K562 (cell line): ENCODE results near the gene MRPS6. TPM values are rescaled to one million over a fixed set of nuclear protein-coding genes. Genes with fewer than 3 reads are reported as not detected.

ENCODE experiments used
- GABPA ChIP-seq: fragments of 200-800 bp; sonication (Bioruptor generic); conservative IDR thresholded peaks from 2 replicates; pipeline ENCODE4 v1.6.1; 2016; ENCODE audit warnings: low read depth, missing genetic modification characterization, missing compliant biosample characterization
- HBP1 ChIP-seq: fragments of 450-650 bp; formaldehyde crosslinking; IDR thresholded peaks from 2 replicates; pipeline ENCODE4 v1.4.0; 2022; ENCODE audit warnings: missing genetic modification characterization
- KDM1A ChIP-seq, 2 experiments: fragments of 450-650 bp; IDR thresholded peaks; 2 replicates each; pipeline ENCODE4 v1.6.1; 2016; ENCODE audit warnings: mild to moderate bottlenecking in 2 of 2
- L3MBTL2 ChIP-seq: fragments of 450-650 bp; IDR thresholded peaks from 2 replicates; pipeline ENCODE4 v1.6.1; 2016; ENCODE audit warnings: mild to moderate bottlenecking, moderate library complexity
- RREB1 ChIP-seq: fragments of 250-450 bp; sonication (Bioruptor Pico); IDR thresholded peaks from 2 replicates; pipeline ENCODE4 v1.4.0; 2020
- SMARCC2 ChIP-seq: fragments of 450-650 bp; IDR thresholded peaks from 2 replicates; pipeline ENCODE4 v1.6.1; 2017; ENCODE audit warnings: antibody characterized with exemption, moderate library complexity, mild to moderate bottlenecking, low read depth
- SMARCE1 ChIP-seq: fragments of 450-650 bp; IDR thresholded peaks from 2 replicates; pipeline ENCODE4 v1.7.1; 2016; ENCODE audit warnings: mild to moderate bottlenecking
- SNIP1 ChIP-seq: fragments of 450-650 bp; IDR thresholded peaks from 2 replicates; pipeline ENCODE4 v1.7.1; 2017; ENCODE audit warnings: low read depth, mild to moderate bottlenecking
- SRSF9 ChIP-seq: fragments of 200-400 bp; formaldehyde crosslinking; IDR thresholded peaks from 2 replicates; pipeline ENCODE4 v1.6.1; 2017; ENCODE audit warnings: low read depth, low read length, borderline replicate concordance
- TARDBP ChIP-seq: fragments of 450-650 bp; IDR thresholded peaks from 2 replicates; pipeline ENCODE4 v1.6.1; 2016
- TRIM24 ChIP-seq, 2 experiments: fragments of 450-650 bp; IDR thresholded peaks; 2 replicates each; pipeline ENCODE4 v1.6.1; 2016
- XRCC4 ChIP-seq: IDR thresholded peaks from one replicate; pipeline ENCODE4 v1.6.1; 2011; ENCODE audit not compliant: insufficient read depth, insufficient read length; ENCODE audit errors: extremely low read depth
- ZBTB11 ChIP-seq, 3 experiments: fragments of 200-800 bp in 1 of 3; fragments of 250-450 bp in 1 of 3; fragments of 450-650 bp in 1 of 3; sonication (Bioruptor Pico) in 1 of 3; sonication (Bioruptor generic) in 1 of 3; formaldehyde crosslinking in 1 of 3; IDR thresholded peaks; 2 replicates each; pipeline versions ENCODE4 v1.6.1 to v1.8.0; 2016 to 2022; ENCODE audit warnings: mild to moderate bottlenecking in 2 of 3, missing genetic modification characterization in 2 of 3, missing compliant biosample characterization in 1 of 3, moderate library complexity in 1 of 3
- ZBTB8A ChIP-seq: fragments of 450-650 bp; IDR thresholded peaks from 2 replicates; pipeline ENCODE4 v1.6.1; 2018; ENCODE audit warnings: mild to moderate bottlenecking, moderate library complexity; ENCODE audit not compliant: partially characterized antibody
- ZFP30 ChIP-seq: fragments of 250-450 bp; sonication (Bioruptor Pico); IDR thresholded peaks from 2 replicates; pipeline ENCODE4 v1.8.0; 2022; ENCODE audit warnings: moderate library complexity, mild to moderate bottlenecking, inconsistent platforms, borderline replicate concordance
- ZNF134 ChIP-seq: fragments of 250-450 bp; sonication (Bioruptor Pico); conservative IDR thresholded peaks from 2 replicates; pipeline ENCODE4 v1.4.0; 2020
- ZNF316 ChIP-seq: fragments of 450-650 bp; IDR thresholded peaks from 2 replicates; pipeline ENCODE4 v1.6.1; 2016
- ZNF41 ChIP-seq: fragments of 250-450 bp; sonication (Bioruptor Pico); conservative IDR thresholded peaks from 2 replicates; pipeline ENCODE4 v1.4.0; 2020; ENCODE audit warnings: mild to moderate bottlenecking
- ZNF699 ChIP-seq: fragments of 250-450 bp; sonication (Bioruptor Pico); IDR thresholded peaks from 2 replicates; pipeline ENCODE4 v1.8.0; 2021; ENCODE audit warnings: mild to moderate bottlenecking, moderate library complexity; ENCODE audit not compliant: insufficient replicate concordance
- ZNF766 ChIP-seq: fragments of 200-800 bp; sonication (Bioruptor generic); conservative IDR thresholded peaks from 2 replicates; pipeline ENCODE4 v1.6.1; 2016; ENCODE audit warnings: missing genetic modification characterization, missing compliant biosample characterization
- polyA plus RNA-seq, 8 experiments: library from polyadenylated mRNA; depleted of rRNA in 4 of 8; stranded (reverse) in 5 of 8; unstranded in 3 of 8; fragments of >200 nt; fragmentation: Nextera tagmentation in 2 of 8; fragmentation: Illumina TruSeq in 1 of 8; extraction: Ambion mirVana in 2 of 8; extraction: Trizol in 1 of 8; gene quantifications; 2 replicates each; pipeline versions ENCODE4 v1.2.1 to v1.2.3, GENCODE V29; 2011 to 2014; ENCODE audit warnings: inconsistent platforms in 1 of 8, missing spikeins in 1 of 8
- total RNA-seq, 7 experiments: library from RNA; depleted of rRNA in 6 of 7; stranded (reverse); fragments of >200 nt in 6 of 7; fragmentation: Illumina TruSeq in 2 of 7; extraction: Trizol in 2 of 7; gene quantifications; 2 replicates each; pipeline versions ENCODE4 v1.2.1 to v1.2.3, GENCODE V29; 2011 to 2021; ENCODE audit warnings: low replicate concordance in 1 of 7

Gene MRPS6
- total and polyA plus RNA-seq, 9 of the 15 experiments (the other 6 are each of a cell fraction or from before 2014, with no cell fraction given) = 26.1 to 72.0 (median 39.3) TPM

GRCh38 chr21:34086887-34087306 lies 13.5 kb downstream of the MRPS6 start (continued):
- no peak for TF ChIP-seq TARDBP
- peak; percentile 68 for TF ChIP-seq ZNF316
- TF ChIP-seq ZNF766 (CRISPR knock-in tag) = 0 out of 2 replicates have a peak, but pooled peaks have one; percentile 25
- no peak for TF ChIP-seq SRSF9
- no peak for TF ChIP-seq ZNF41
- TF ChIP-seq SMARCC2 = no peak
- no peak for TF ChIP-seq TRIM24 (IDR thresholded peaks at IDR 0.05)
- no peak for TF ChIP-seq ZFP30
- TF ChIP-seq KDM1A (IDR thresholded peaks at IDR 0.05) = peak; percentile 43 to 48; a peak in 3 of 4 replicates
- no peak for TF ChIP-seq ZNF699 (CRISPR knock-in tag)
- TF ChIP-seq ZNF134 (CRISPR knock-in tag) = 0 out of 2 replicates have a peak, but pooled peaks have one; percentile 45
- no peak for TF ChIP-seq XRCC4
- TF ChIP-seq L3MBTL2 = peak; percentile 76
- no peak for TF ChIP-seq HBP1 (CRISPR knock-in tag)
- TF ChIP-seq ZBTB11 (CRISPR knock-in tag; IDR thresholded peaks at IDR 0.05) = no peak
- TF ChIP-seq RREB1 (CRISPR knock-in tag) = peak; percentile 30; the same call in 1 of the 2 replicates
- peak; percentile 77; the same call in 1 of the 2 replicates for TF ChIP-seq SMARCE1
- peak; percentile 34; the same call in 1 of the 2 replicates for TF ChIP-seq GABPA
- TF ChIP-seq ZBTB8A = no peak
- TF ChIP-seq SNIP1 = no peak
